HepG2 (cell line): Measurements from ENCODE around the gene NOL4L. TPM values are rescaled to one million over a fixed set of nuclear protein-coding genes. Genes with fewer than 3 reads are reported as not detected.
A peak's percentile ranks its signal among the peaks of the same experiment; 100 is the strongest.

Experiments
- ATAC-seq: fragments of 200-7000 bp; cut with Tn5 transposase; 3 replicates; pipeline ENCODE4 v1.9.1; 2020; ENCODE audit warnings: mild to moderate bottlenecking, moderate library complexity
- BruUV-seq: library from RNA; stranded (reverse); fragments of 400-500 nt; replicated peaks from 2 replicates; lab custom pipeline; 2021; lab: Mats Ljungman, UMichigan
- CTCF ChIA-PET: fragments of 300-600 bp; formaldehyde crosslinking; extraction: SDS; loops from one replicate; lab custom pipeline; 2021; ENCODE audit warnings: low total read pairs, inconsistent platforms, low intra/inter-chr PET ratio; lab: Yijun Ruan, JAX
- POLR2A ChIA-PET: fragments of 350-600 bp; sonication (Branson Sonifier 250); formaldehyde crosslinking; loops from one replicate; lab custom pipeline; 2020; ENCODE audit warnings: antibody characterized with exemption, inconsistent platforms; lab: Yijun Ruan, JAX
- DNase-seq: peaks from one replicate; pipeline ENCODE4 v3.0.0-alpha.2; 2015; ENCODE audit warnings: low spot score
- FAIRE-seq: peaks from 3 replicates; lab custom pipeline; 2011; peaks lifted over from hg19 to GRCh38; lab: Jason Lieb, UNC
- H2AFZ ChIP-seq: one replicate; pipeline ENCODE4 v1.6.1; 2011; ENCODE audit warnings: low read length, inconsistent platforms
- H3K27ac ChIP-seq: fragments of 300-600 bp; 3 replicates; pipeline ENCODE4 v1.8.0; 2011; ENCODE audit warnings: mixed run types, mild to moderate bottlenecking, mixed read lengths, low read length, inconsistent platforms; ENCODE audit not compliant: insufficient read depth; ENCODE audit errors: extremely low read length
- H3K27me3 ChIP-seq, 2 experiments: fragments of 200-600 bp in 1 of 2; 2 replicates in 1 of 2; 3 replicates in 1 of 2; pipeline versions ENCODE4 v1.6.0 to v1.8.0; 2011; ENCODE audit warnings: low read length in 2 of 2, mild to moderate bottlenecking in 2 of 2, moderate library complexity in 2 of 2, inconsistent platforms in 1 of 2; ENCODE audit not compliant: insufficient read depth in 2 of 2, control insufficient read depth in 1 of 2
- H3K36me3 ChIP-seq, 2 experiments: fragments of 200-600 bp in 1 of 2; replicated peaks in 1 of 2; 2 replicates in 1 of 2; 3 replicates in 1 of 2; pipeline versions ENCODE4 v1.5.1 to v1.8.0; 2011; ENCODE audit warnings: low read length in 2 of 2, inconsistent platforms in 1 of 2; ENCODE audit not compliant: insufficient read depth in 2 of 2, control insufficient read depth in 1 of 2
- H3K4me1 ChIP-seq: 2 replicates; pipeline ENCODE4 v1.5.1; 2012; ENCODE audit warnings: low read length, inconsistent platforms; ENCODE audit not compliant: insufficient read depth
- H3K4me2 ChIP-seq: 2 replicates; pipeline ENCODE4 v1.6.0; 2011; ENCODE audit warnings: low read depth, low read length, inconsistent platforms
- H3K4me3 ChIP-seq, 3 experiments: fragments of 200-600 bp in 1 of 3; sonication (generic), shearing (Covaris generic) in 1 of 3; replicated peaks in 1 of 3; 2 replicates each; pipeline ENCODE4 v1.5.1; 2011 to 2016; ENCODE audit warnings: low read length in 3 of 3, inconsistent platforms in 2 of 3, low read depth in 2 of 3, mild to moderate bottlenecking in 2 of 3, control low read depth in 1 of 3, mixed read lengths in 1 of 3; ENCODE audit not compliant: insufficient read depth in 1 of 3
- H3K79me2 ChIP-seq: one replicate; pipeline ENCODE4 v1.6.1; 2011; ENCODE audit warnings: low read length, inconsistent platforms; ENCODE audit not compliant: insufficient read depth
- H3K9ac ChIP-seq: 2 replicates; pipeline ENCODE4 v1.6.0; 2011; ENCODE audit warnings: mild to moderate bottlenecking, low read depth, low read length, inconsistent platforms; ENCODE audit not compliant: insufficient read depth
- H3K9me3 ChIP-seq: 2 replicates; pipeline ENCODE4 v1.5.1; 2012; ENCODE audit warnings: mild to moderate bottlenecking, low read length
- H4K20me1 ChIP-seq: 2 replicates; pipeline ENCODE4 v1.6.0; 2011; ENCODE audit warnings: inconsistent platforms, mild to moderate bottlenecking, low read length, moderate library complexity; ENCODE audit not compliant: insufficient read depth
- ATF5 ChIP-seq: sonication (generic); formaldehyde crosslinking; IDR thresholded peaks from 2 replicates; pipeline ENCODE4 v1.4.0; 2020; ENCODE audit warnings: mild to moderate bottlenecking, low read depth, missing genetic modification reagents
- BRD4 ChIP-seq: sonication (generic); formaldehyde crosslinking; IDR thresholded peaks from 2 replicates; pipeline ENCODE4 v1.4.0; 2020; ENCODE audit warnings: missing genetic modification reagents
- ETV6 ChIP-seq: sonication (generic); formaldehyde crosslinking; conservative IDR thresholded peaks from 2 replicates; pipeline ENCODE4 v1.4.0; 2020; ENCODE audit warnings: missing genetic modification reagents
- HMG20B ChIP-seq: conservative IDR thresholded peaks from 2 replicates; pipeline ENCODE4 v1.6.1; 2016; ENCODE audit warnings: missing genetic modification reagents, missing compliant biosample characterization
- HNRNPLL ChIP-seq: fragments of 200-400 bp; formaldehyde crosslinking; IDR thresholded peaks from 2 replicates; pipeline ENCODE4 v1.6.1; 2017; ENCODE audit warnings: mild to moderate bottlenecking, low read depth, low read length; ENCODE audit not compliant: poor library complexity, severe bottlenecking
- ISX ChIP-seq: sonication (generic); formaldehyde crosslinking; conservative IDR thresholded peaks from 2 replicates; pipeline ENCODE4 v1.5.0; 2020; ENCODE audit warnings: missing genetic modification reagents
- KMT2A ChIP-seq: sonication (generic); formaldehyde crosslinking; IDR thresholded peaks from 2 replicates; pipeline ENCODE4 v1.4.0; 2020; ENCODE audit warnings: missing genetic modification reagents
- MYNN ChIP-seq: sonication (generic); formaldehyde crosslinking; IDR thresholded peaks from 2 replicates; pipeline ENCODE4 v1.4.0; 2020; ENCODE audit warnings: mild to moderate bottlenecking, low read depth, missing genetic modification reagents
- RORA ChIP-seq: sonication (generic); formaldehyde crosslinking; IDR thresholded peaks from 2 replicates; pipeline ENCODE4 v1.5.0; 2020; ENCODE audit warnings: mild to moderate bottlenecking, missing genetic modification reagents, moderate library complexity
- STAG1 ChIP-seq: sonication (generic); formaldehyde crosslinking; IDR thresholded peaks from 2 replicates; pipeline ENCODE4 v1.4.0; 2020; ENCODE audit warnings: missing genetic modification reagents
- ZBTB21 ChIP-seq: sonication (generic); formaldehyde crosslinking; IDR thresholded peaks from 2 replicates; pipeline ENCODE4 v1.4.0; 2020; ENCODE audit warnings: missing genetic modification reagents
- ZBTB42 ChIP-seq: sonication (generic); formaldehyde crosslinking; IDR thresholded peaks from 2 replicates; pipeline ENCODE4 v1.5.0; 2020; ENCODE audit warnings: mild to moderate bottlenecking, missing genetic modification reagents
- ZBTB49 ChIP-seq: sonication (generic); formaldehyde crosslinking; IDR thresholded peaks from 2 replicates; pipeline ENCODE4 v1.4.0; 2020; ENCODE audit warnings: missing genetic modification reagents, borderline replicate concordance
- ZKSCAN1 ChIP-seq: fragments of 150-350 bp; IDR thresholded peaks from 2 replicates; pipeline ENCODE4 v1.6.1; 2014; ENCODE audit warnings: low read length
- ZMYM4 ChIP-seq: sonication (generic); formaldehyde crosslinking; IDR thresholded peaks from 2 replicates; pipeline ENCODE4 v1.8.1; 2023; ENCODE audit warnings: mild to moderate bottlenecking, missing genetic modification reagents
- ZNF205 ChIP-seq: IDR thresholded peaks from 2 replicates; pipeline ENCODE4 v1.6.1; 2018; ENCODE audit warnings: missing biosample characterization, missing genetic modification reagents
- ZNF710 ChIP-seq: sonication (generic); formaldehyde crosslinking; IDR thresholded peaks from 2 replicates; pipeline ENCODE4 v1.5.0; 2020; ENCODE audit warnings: mild to moderate bottlenecking, missing genetic modification reagents, borderline replicate concordance
- ZNF792 ChIP-seq: IDR thresholded peaks from 2 replicates; pipeline ENCODE4 v1.6.1; 2016
- WGBS: methylation state at CpG from one replicate; pipeline ENCODE4 v1.1.6; 2017; ENCODE audit warnings: low lambda C conversion rate; 5-methylcytosine and 5-hydroxymethylcytosine counted together
- in situ Hi-C: cut with HindIII; loops from 2 replicates; pipeline ENCODE4 v1.10.0; 2017; ENCODE audit warnings: low pct_unique_long_range_greater_than_20kb; ENCODE audit not compliant: extremely low pct_ligation_motif_present
- intact Hi-C: fragments of 100-400 bp; cut with micrococcal nuclease; formaldehyde crosslinking; loops from one replicate; pipeline ENCODE4 v1.10.0; 2022; ENCODE audit not compliant: unreplicated experiment
- polyA plus RNA-seq, 8 experiments: library from polyadenylated mRNA; depleted of rRNA in 3 of 8; stranded (reverse) in 7 of 8; unstranded in 1 of 8; fragments of >200 nt; fragmentation: Illumina TruSeq in 4 of 8; extraction: Trizol in 4 of 8; gene quantifications; 2 replicates each; pipeline versions ENCODE4 v1.2.1 to v1.2.3, GENCODE V29; 2011 to 2016; ENCODE audit warnings: low read depth in 4 of 8, missing spikeins in 1 of 8, mixed read lengths in 1 of 8; ENCODE audit not compliant: insufficient read depth in 1 of 8
- total RNA-seq, 5 experiments: library from RNA; depleted of rRNA; stranded (reverse); fragments of >200 nt; fragmentation: Illumina TruSeq; extraction: Trizol; gene quantifications; 2 replicates each; pipeline ENCODE4 v1.2.3, GENCODE V29; 2016; ENCODE audit warnings: low read depth in 1 of 5

Gene NOL4L
- total and polyA plus RNA-seq, 2 of the 13 experiments (the other 11 are each of a cell fraction or from before 2014, with no cell fraction given) = 16.6 to 35.4 TPM

- ChIA-PET CTCF (no interaction called here), POLR2A (interaction anchor here (0.7 to 4.8 kb wide), 6 partner anchors 10 to 98 kb away, joined by 3 to 81 read pairs (median 4); no protein-coding TSS in a partner anchor)
- Histone ChIP-seq H3K4me2 (peak overlapping the region; percentile 99), H3K9me3 (no peaks in the 10 kb centered on the region), H3K36me3 (peaks cover 0 to 9% of the 10 kb centered on the region in 2 experiments; a peak in 1 of 5 replicates), H3K4me3 (peak overlapping the region; percentile 90 to 91 (median 90)), H3K4me1 (peaks cover 58% of the 10 kb centered on the region), H3K79me2 (peaks cover 44% of the 10 kb centered on the region), H4K20me1 (peaks cover 31% of the 10 kb centered on the region), H3K9ac (peak overlapping the region; percentile 79), H3K27ac (peak overlapping the region; percentile 76), H2AFZ (no peak overlapping the region), H3K27me3 (no peaks in the 10 kb centered on the region)
- intact Hi-C loops (loop anchor here (2.0 to 5.0 kb wide), 3 partner anchors 47 to 126 kb away; partner anchors contain the start of gene ASXL1), in situ Hi-C loops (no loop called here)
- 3% methylated on average over 65 of the region's 79 CpGs for WGBS
- DNase-seq (peak; percentile 72), ATAC-seq (peak; percentile 54), FAIRE-seq (no peak)
- no TSS peak for BruUV-seq
- TF ChIP-seq MYNN (CRISPR knock-in tag) (peak; percentile 95; the same call in 1 of the 2 replicates), RORA (CRISPR knock-in tag) (no peak), ZNF710 (CRISPR knock-in tag) (peak; percentile 76; the same call in 1 of the 2 replicates), ZKSCAN1 (no peak), ATF5 (no peak), ZMYM4 (CRISPR knock-in tag) (0 out of 2 replicates have a peak, but pooled peaks have one; percentile 26), ZNF792 (CRISPR knock-in tag) (peak; percentile 76), KMT2A (CRISPR knock-in tag) (peak; percentile 58; the same call in 1 of the 2 replicates), ETV6 (CRISPR knock-in tag) (peak; percentile 85), ZBTB21 (CRISPR knock-in tag) (peak; percentile 44; the same call in 1 of the 2 replicates), STAG1 (CRISPR knock-in tag) (peak; percentile 18; the same call in 1 of the 2 replicates), HNRNPLL (peak; percentile 21), ZBTB42 (CRISPR knock-in tag) (no peak), ISX (CRISPR knock-in tag) (0 out of 2 replicates have a peak, but pooled peaks have one; percentile 66), BRD4 (CRISPR knock-in tag) (peak; percentile 61; the same call in 1 of the 2 replicates), ZBTB49 (CRISPR knock-in tag) (no peak), ZNF205 (CRISPR knock-in tag) (peak; percentile 70; the same call in 1 of the 2 replicates), HMG20B (0 out of 2 replicates have a peak, but pooled peaks have one; percentile 9)
Observed at GRCh38 chr20:32483351-32484224, 101.5 kb downstream of the NOL4L start.
